Measurements from ENCODE around the gene OR51M1.

GRCh38 chr11:5441414-5441813 lies 57.8 kb downstream of the OR51M1 start, which contains the start of gene OR51I1:
- TF ChIP-seq CTCF (IDR thresholded peaks at IDR 0.05) = no peak
- no peak for TF ChIP-seq POLR2A (IDR thresholded peaks at IDR 0.05)
